HG03196 (cell line): ENCODE data around the gene ZNRF1.
"Not testable (repeated sequence)": the region's sequence is repeated elsewhere in the genome, so short reads cannot be mapped to it uniquely, and the experiment has no call there.

ENCODE experiments used
- ATAC-seq: cut with Tn5 transposase; IDR thresholded peaks from one replicate; pipeline ENCODE4 v1.9.1; 2021; ENCODE audit not compliant: unreplicated experiment

Gene ZNRF1

GRCh38 chr16:75074920-75075687 lies 76.3 kb downstream of the ZNRF1 start:
- peak; percentile 88 for ATAC-seq

DNA sequence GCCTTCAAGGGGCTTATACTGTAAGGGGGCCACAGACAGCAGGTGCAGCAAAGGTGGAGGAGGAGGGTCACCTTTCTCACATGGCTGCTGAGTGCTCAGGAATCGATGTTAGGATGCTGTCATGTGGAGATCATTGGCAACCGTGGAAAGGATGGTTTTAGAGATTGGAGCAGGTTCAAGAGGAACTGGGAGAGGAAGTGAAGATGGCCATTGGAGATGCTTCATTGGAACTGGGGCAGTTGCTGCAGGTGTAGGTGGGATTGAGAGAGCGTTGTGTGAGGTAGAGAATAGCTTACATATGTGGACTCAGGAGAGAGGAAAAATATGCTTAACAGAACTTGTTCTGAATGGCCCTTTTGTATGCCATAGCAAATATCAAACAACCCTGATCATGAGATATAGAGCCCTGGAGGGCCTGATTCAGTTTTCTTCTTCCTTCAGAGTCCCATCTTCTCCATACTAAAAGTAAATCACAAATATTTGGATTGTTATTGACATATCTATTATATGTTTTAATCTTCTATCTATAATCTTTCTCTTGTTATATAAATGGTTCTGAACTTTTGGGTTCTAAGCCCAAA lies 77.0 kb downstream of the ZNRF1 start:
- peak; percentile 9 for ATAC-seq

DNA sequence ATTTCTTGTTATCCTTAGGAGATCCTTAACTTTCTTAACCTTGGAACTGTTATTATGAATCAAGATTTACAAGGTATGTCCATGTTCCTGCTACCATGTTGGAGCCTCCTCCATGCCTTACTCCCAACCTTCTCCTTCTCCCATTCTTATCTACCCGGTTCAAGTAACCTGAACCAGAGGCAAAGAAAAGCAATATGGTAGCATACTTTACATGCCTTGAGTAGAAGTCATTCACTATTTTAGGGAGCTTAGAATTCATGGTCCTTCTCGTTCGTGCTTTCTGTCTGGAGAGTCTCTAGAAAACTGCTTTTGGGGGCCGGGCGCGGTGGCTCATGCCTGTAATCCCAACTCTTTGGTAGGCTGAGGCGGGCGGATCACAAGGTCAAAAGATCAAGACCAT lies 80.1 kb downstream of the ZNRF1 start:
- ATAC-seq: no peak

DNA sequence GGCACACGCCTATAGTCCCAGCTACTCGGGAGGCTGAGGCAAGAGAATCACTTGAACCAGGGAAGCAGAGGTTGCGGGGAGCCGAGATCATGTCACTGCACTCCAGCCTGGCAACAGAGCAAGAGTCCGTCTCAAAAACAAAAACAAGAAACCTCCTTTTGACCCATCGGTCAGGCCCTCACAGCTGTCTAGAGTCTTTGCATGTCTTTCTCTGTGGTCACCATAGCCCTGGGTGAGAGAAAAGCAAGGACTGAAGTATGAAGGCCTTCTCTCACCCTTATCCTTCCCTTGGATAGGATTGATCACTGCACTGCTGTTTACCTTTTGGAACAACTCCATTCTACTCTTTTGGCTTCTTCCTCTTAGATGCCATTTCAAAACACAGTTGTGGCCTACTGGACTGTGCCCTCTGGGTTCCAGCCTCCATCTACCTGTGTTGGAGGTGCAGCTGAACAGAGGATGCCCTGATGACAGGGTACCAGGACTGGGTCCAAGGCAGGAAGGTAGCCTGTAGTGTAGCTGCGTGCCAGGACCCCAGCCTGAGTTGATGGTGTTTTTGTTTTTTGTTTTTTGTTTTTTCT lies 80.6 kb downstream of the ZNRF1 start:
- ATAC-seq: no peak

DNA sequence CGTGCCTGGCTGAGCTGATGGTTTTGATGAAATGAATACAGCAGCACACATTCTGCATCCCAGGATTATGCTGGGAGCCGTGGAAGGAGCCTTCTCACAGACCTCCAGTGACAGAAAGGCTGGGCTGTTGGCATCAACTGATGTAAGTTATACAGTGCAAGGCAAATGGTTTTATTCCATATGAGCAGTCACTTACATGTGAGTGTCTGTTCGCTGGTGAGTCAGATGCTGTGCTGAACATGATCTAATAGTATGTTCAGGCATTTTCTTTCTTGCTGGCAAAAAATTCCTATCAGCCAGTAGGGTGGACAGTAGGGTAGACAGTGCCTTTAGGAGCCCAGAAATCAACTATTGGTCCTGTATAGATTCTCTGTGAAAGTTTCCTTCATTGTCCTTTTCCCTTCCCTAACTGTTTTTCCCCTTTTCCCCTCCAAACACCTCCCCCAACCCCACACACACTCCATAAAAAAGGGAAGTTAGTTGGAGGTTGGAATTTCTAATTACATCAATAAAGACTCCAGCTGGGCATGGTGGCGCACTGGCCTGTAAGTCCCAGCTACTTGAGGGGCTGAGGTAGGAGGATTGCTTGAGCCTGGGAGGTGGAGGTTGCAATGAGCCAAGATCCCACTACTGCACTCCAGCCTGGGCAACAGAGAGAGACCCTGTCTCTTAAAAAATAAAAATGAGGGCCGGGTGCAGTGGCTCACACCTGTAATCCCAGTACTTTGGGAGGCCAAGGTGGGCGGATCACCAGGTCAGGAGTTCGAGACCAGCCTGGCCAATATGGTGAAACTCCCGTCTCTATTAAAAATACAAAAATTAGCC lies 81.6 kb downstream of the ZNRF1 start:
- no peak for ATAC-seq

DNA sequence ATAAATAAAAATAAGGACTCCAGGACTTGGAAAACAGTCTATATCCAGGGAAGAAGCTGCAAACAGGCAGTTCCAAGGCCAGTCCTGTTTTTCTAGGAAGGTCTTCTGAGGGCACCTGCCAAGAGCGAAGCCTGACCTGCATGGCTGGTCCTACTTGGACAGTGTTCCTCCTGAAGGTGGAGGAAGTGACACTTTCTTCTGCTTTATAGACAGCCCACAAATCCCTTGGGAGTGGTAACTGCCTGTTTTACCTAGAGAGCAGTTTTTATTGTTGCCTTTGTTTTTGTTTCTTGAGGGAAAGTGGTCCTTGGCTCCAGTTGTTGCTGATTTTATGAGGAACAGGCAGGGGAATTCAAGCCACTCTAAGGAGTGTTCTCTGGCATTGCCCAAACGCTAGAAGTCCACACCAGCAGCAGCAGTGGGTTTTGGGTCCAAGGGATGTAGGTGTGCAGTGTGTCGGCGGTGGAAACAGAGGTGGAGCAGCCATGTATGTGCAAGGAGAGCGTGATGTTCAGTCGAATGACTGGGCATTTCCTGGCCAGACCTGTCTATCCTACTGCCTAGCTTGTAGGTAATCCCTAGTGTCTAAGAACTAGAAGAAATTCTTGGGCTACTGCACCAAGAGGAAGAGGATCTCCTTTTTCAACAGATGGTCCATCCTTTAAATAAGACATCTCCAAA lies 82.5 kb downstream of the ZNRF1 start:
- ATAC-seq: no peak

DNA sequence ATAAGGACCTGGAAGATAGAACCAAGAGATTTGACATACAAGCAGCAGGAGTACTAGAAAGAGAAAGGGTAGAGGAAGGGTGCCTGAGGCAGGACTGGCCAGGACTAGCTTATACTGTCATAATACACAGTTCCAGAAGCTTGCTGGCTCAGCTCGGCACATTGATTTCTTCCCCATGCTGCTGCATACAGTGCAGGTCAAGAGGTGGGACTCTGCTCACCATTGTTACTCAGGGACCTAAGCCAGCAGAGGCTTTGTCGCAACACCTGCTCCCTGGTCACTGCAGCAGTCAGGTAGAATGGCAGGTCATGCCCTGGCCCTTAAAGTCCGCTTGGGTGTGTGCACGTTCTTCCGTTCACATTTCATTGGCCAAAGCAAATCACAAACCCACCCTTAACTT lies 85.0 kb downstream of the ZNRF1 start:
- ATAC-seq: no peak

DNA sequence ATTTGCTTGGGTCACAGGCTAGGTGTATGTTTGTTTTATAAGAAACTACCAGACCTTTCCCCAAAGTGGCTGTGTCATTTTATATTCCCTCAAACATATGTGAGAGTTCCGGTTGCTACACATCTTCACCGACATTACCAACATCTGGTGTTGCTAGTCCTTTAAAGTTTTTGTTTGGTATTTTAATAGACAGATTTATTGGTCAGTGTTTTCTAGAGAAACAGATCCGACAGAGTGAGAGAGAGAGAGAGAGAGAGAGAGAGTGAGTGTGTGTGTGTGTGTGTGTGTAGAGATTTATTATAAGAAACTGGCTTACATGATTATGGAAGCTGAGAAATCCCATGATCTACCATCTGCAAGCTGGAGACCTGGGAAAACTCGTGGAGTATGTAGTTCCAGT lies 86.7 kb downstream of the ZNRF1 start:
- no peak for ATAC-seq

DNA sequence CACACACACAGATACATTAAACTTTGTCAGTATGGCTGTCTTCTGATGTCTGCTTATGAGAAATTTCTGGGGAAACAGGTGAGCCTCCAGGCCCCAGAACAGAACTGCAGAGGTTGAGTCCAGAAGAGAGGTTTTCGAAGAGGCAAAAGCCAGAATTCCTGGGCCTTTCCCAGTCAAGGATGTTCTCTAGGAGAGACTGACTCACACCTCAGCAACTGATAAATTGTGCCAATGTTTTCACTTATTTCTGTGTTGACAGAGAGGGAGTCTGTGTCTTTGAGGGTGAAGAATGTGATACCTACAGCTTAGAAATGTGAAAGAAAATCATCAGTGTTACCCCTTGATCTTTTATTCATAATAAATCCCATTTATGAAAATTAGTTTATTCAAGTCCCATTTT lies 87.5 kb downstream of the ZNRF1 start:
- no peak for ATAC-seq

- ATAC-seq: no peak
Measured at GRCh38 chr16:75086688-75087374, 88.0 kb downstream of the ZNRF1 start.

DNA sequence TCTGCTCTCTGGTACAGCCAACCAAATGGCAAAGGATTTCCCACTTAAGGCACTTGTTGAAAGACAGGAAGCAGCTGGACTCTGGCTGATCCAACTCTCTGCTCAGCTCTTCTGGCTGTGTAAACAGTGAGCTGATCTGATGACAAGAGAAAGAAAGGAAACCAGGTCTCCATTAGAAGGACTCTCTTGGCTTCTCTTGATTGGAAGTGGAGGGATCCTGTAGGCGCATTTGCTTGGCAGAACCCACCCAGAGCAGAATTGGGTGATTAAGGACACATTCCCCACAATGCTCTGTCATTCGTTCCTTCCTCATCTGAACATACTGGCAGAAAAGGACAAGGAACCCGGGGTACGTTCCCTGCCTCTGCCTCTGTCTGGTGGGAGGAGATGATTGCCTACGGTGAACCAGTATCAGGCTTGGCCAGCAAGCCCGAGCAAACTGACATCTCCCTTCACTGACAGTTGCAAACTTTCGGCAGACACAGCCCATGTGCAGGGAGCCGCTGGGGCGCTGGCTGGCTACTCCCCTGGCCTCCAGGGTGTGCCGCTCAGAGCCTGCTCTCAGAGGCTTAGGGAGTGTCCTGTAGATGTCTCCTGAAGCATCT lies 88.7 kb downstream of the ZNRF1 start:
- ATAC-seq: no peak

GRCh38 chr16:75088216-75088615 lies 89.4 kb downstream of the ZNRF1 start:
- no peak for ATAC-seq

- no peak for ATAC-seq
Measured at GRCh38 chr16:75088934-75089333, 90.1 kb downstream of the ZNRF1 start.

DNA sequence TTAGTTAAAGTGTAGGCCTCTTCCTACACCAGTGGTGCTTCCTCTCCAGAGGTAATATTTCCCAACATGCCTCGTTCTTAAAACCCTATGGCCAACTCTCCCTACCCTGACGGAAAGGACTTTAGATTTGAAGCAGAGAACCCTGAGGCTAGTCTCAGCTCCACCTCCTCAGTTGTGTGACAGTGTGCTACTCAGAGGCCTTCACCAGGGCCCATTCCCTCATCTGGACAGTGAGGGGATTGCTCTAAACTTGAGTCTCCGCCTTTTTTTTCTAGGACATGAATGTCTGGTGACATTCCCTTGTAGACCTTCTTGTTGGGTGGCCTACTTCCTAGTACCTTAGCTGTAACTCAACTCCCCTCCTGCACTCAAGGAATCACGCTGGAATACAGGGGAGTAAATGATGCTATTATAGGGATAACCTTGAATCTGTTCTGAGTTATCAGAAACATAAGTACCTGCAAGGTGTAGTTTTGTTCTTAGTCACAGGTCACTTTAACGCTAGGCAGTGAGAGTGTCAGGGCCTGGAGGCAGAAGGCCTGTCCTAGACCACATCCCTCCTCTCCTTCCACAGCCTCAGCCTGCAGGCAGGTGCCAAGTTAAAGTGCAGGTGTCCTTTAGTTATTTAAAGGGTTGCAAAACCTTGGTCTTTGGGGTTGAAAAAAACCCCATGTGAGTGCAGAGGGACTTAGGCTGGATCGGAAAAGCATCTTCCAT lies 90.8 kb downstream of the ZNRF1 start:
- no peak for ATAC-seq

DNA sequence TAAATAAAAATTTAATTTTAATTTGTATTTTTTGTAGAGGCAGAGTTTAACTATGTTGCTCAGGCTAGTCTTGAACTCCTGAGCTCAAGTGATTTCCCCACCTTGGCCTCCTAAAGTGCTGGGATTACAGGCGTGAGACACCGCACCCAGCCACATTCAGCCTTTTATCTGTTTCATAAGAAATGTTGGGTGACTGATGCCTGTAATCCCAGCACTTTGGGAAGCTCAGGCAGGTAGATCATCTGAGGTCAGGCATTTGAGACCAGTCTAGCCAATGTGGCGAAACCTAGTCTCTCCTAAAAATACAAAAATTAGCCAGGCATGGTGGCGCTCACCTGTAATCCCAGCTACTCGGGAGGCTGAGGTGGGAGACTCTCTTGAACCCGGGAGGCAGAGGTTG lies 92.1 kb downstream of the ZNRF1 start:
- ATAC-seq: not testable (repeated sequence)

GRCh38 chr16:75091619-75092018 lies 92.8 kb downstream of the ZNRF1 start:
- ATAC-seq: not testable (repeated sequence)

DNA sequence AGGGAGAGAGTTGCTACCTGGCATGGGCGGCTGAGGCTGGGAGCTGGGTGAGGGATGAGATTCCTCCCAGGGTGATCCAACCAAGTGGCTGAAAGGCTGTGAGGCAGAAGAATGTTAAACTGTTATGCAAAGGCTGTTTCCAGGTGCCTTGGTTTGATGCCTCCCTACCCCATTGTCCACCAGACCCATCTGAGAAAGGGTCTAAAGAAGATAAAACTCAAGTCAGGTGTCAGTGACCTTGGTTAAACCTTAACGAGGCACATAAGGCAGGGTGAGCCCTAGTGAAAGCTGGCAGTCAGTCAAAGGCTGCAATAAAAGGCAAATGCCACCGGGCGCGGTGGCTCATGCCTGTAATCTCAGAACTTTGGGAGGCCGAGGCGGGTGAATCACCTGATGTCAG lies 94.0 kb downstream of the ZNRF1 start:
- ATAC-seq: no peak

DNA sequence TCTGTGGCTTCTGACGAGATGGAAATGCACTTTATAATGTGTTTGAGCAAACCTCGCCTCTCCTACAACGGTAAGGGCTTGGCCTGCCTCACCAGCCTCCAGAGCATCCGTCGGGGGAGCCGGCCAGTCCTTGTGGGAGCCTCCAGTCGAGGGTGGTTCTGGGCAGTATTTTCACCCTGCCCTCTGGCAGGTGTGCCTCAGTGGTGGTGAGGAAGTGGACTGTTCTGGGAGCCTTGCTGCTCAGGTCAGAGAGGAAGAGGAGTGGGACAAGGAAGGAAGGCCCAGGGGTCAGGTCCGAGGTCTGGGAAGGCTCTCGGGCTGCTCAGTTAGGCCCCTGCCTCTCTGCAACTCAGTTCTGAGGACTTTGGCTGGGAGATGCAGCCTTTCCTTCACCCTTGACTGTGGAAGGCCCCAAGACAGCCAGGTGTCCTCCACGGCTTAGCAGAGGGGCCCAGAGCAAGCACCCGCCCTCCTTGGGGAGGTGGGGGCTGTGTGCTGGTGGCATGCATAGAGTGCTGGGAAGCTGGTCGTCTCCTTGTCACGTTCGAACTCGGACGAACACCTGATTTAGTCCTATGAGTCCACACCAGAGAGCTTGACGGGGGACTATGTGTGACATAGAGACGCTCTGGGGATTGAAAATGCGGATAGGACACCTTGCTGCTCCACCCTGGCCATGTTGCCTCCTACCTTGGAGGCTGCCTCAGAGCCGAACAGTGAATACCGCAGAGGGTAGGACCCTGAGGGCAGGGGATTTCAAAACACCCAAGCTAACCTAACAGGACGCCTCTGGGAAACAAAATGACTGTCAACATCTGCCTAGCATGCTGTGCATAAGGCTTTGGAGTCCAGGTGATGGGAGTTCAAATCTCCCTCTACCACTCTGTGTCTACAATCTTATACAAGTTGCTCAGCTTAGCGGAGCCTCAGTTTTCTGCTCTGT lies 95.0 kb downstream of the ZNRF1 start:
- ATAC-seq: no peak
